Neural cell (in vitro differentiated cells): ENCODE measurements around the gene SIDT1. TPM values are rescaled to one million over a fixed set of nuclear protein-coding genes. Genes with fewer than 3 reads are reported as not detected.

Experiments used
- H2AFZ ChIP-seq: fragments of 200-600, 300-800 bp; sonication (generic), shearing (Covaris generic); 2 replicates; pipeline ENCODE4 v1.6.0; 2014; ENCODE audit warnings: low read depth, mild to moderate bottlenecking, antibody characterized with exemption, low read length, moderate library complexity
- H3F3A ChIP-seq: fragments of 200-600 bp; shearing (Covaris generic); 2 replicates; pipeline ENCODE4 v1.6.1; 2016; ENCODE audit warnings: mild to moderate bottlenecking, moderate library complexity, mixed read lengths, antibody characterized with exemption, low read length; ENCODE audit not compliant: insufficient read depth, poor library complexity, severe bottlenecking
- H3K27ac ChIP-seq: fragments of 200-600, 300-800 bp; sonication (generic), shearing (Covaris generic); 2 replicates; pipeline ENCODE4 v1.5.1; 2014; ENCODE audit warnings: mild to moderate bottlenecking, low read length, moderate library complexity
- H3K27me3 ChIP-seq: fragments of 300-800, 200-600 bp; sonication (generic), shearing (Covaris generic); 2 replicates; pipeline ENCODE4 v1.6.0; 2014; ENCODE audit warnings: mild to moderate bottlenecking, low read depth, low read length, moderate library complexity; ENCODE audit not compliant: insufficient read depth
- H3K36me3 ChIP-seq: fragments of 300-800, 200-600 bp; sonication (generic), shearing (Covaris generic); 2 replicates; pipeline ENCODE4 v1.5.1; 2014; ENCODE audit warnings: mild to moderate bottlenecking, antibody characterized with exemption, low read length, moderate library complexity; ENCODE audit not compliant: insufficient read depth
- H3K4me2 ChIP-seq: fragments of 300-800, 200-600 bp; sonication (generic), shearing (Covaris generic); 2 replicates; pipeline ENCODE4 v1.6.0; 2014; ENCODE audit warnings: mild to moderate bottlenecking, low read length
- H3K4me3 ChIP-seq: fragments of 300-800, 200-600 bp; sonication (generic), shearing (Covaris generic); 2 replicates; pipeline ENCODE4 v1.5.1; 2014; ENCODE audit warnings: mild to moderate bottlenecking, low read length, moderate library complexity
- H3K79me2 ChIP-seq: fragments of 200-600 bp; shearing (Covaris generic); replicated peaks from 2 replicates; pipeline ENCODE4 v1.6.0; 2014; ENCODE audit warnings: mild to moderate bottlenecking, low read length, moderate library complexity; ENCODE audit not compliant: insufficient read depth
- H3K9ac ChIP-seq: fragments of 300-800, 200-600 bp; sonication (generic), shearing (Covaris generic); 2 replicates; pipeline ENCODE4 v1.6.1; 2016; ENCODE audit warnings: mild to moderate bottlenecking, low read length, mixed read lengths
- H3K9me2 ChIP-seq: fragments of 200-600 bp; shearing (Covaris generic); 2 replicates; pipeline ENCODE4 v1.6.1; 2016; ENCODE audit warnings: mild to moderate bottlenecking, low read length, mixed read lengths; ENCODE audit not compliant: insufficient read depth
- H3K9me3 ChIP-seq: fragments of 200-600, 300-800 bp; sonication (generic), shearing (Covaris generic); 2 replicates; pipeline ENCODE4 v1.6.1; 2016; ENCODE audit warnings: mild to moderate bottlenecking, mixed run types, low read length, moderate library complexity, mixed read lengths
- H4K20me1 ChIP-seq: fragments of 200-600 bp; shearing (Covaris generic); 2 replicates; pipeline ENCODE4 v1.6.1; 2016; ENCODE audit warnings: mild to moderate bottlenecking, mixed run types; ENCODE audit not compliant: insufficient read depth
- CTCF ChIP-seq: fragments of 450-650 bp; IDR thresholded peaks from 2 replicates; pipeline ENCODE4 v1.5.1; 2014; ENCODE audit warnings: antibody characterized with exemption, mild to moderate bottlenecking, moderate library complexity; ENCODE audit not compliant: poor library complexity, severe bottlenecking
- EP300 ChIP-seq: fragments of 450-650 bp; conservative IDR thresholded peaks from 2 replicates; pipeline ENCODE4 v1.6.1; 2014; ENCODE audit warnings: antibody characterized with exemption, mild to moderate bottlenecking, moderate library complexity; ENCODE audit not compliant: poor library complexity, severe bottlenecking
- EZH2 ChIP-seq: fragments of 200-600, 300-800 bp; shearing (Covaris generic), sonication (generic); IDR thresholded peaks from 2 replicates; pipeline ENCODE4 v1.6.1; 2014; ENCODE audit warnings: antibody characterized with exemption, low read length, borderline replicate concordance, mild to moderate bottlenecking; ENCODE audit not compliant: insufficient read depth, poor library complexity, severe bottlenecking
- MXI1 ChIP-seq: fragments of 450-650 bp; conservative IDR thresholded peaks from 2 replicates; pipeline ENCODE4 v1.6.1; 2014; ENCODE audit warnings: antibody characterized with exemption, mild to moderate bottlenecking; ENCODE audit not compliant: poor library complexity, severe bottlenecking
- POLR2AphosphoS5 ChIP-seq: IDR thresholded peaks from 2 replicates; pipeline ENCODE4 v1.6.1; 2012
- RAD21 ChIP-seq: fragments of 450-650 bp; conservative IDR thresholded peaks from 2 replicates; pipeline ENCODE4 v1.6.1; 2014; ENCODE audit warnings: antibody characterized with exemption, mild to moderate bottlenecking, moderate library complexity
- REST ChIP-seq: IDR thresholded peaks from 2 replicates; pipeline ENCODE4 v1.6.1; 2012; ENCODE audit warnings: borderline replicate concordance
- SMC3 ChIP-seq: fragments of 450-650 bp; conservative IDR thresholded peaks from 2 replicates; pipeline ENCODE4 v1.6.1; 2014; ENCODE audit warnings: antibody characterized with exemption, mild to moderate bottlenecking, moderate library complexity; ENCODE audit not compliant: poor library complexity
- TAF1 ChIP-seq: IDR thresholded peaks from 2 replicates; pipeline ENCODE4 v1.6.1; 2012; ENCODE audit warnings: low read depth
- polyA plus RNA-seq: library from polyadenylated mRNA; depleted of rRNA; stranded (reverse); fragments of >200 nt; gene quantifications from 2 replicates; pipeline ENCODE4 v1.2.3, GENCODE V29; 2014

SIDT1 gene
- polyA plus RNA-seq, 1 donor from 2014 or later = 0.22 TPM

GRCh38 chr3:113575206-113575605 lies 42.9 kb downstream of the SIDT1 start:
- H3K4me2 ChIP-seq = no peak overlapping the region
- H2AFZ ChIP-seq = no peak overlapping the region
- H3K4me3 ChIP-seq = no peak overlapping the region
- H3K36me3 ChIP-seq = no peaks in the 10 kb centered on the region
- no peak overlapping the region for H3K9ac ChIP-seq
- TF ChIP-seq RAD21 (no peak), POLR2AphosphoS5 (no peak), TAF1 (no peak), EZH2 (no peak), CTCF (no peak), SMC3 (no peak), MXI1 (no peak), REST (no peak), EP300 (no peak)
- H3K27me3 ChIP-seq = no peaks in the 10 kb centered on the region
- H3K9me3 ChIP-seq = no peaks in the 10 kb centered on the region
- H3K27ac ChIP-seq = no peak overlapping the region
- no peaks in the 10 kb centered on the region for H3K9me2 ChIP-seq
- no peaks in the 10 kb centered on the region for H3K79me2 ChIP-seq
- H3F3A ChIP-seq = peaks cover 3% of the 10 kb centered on the region
- no peaks in the 10 kb centered on the region for H4K20me1 ChIP-seq

DNA sequence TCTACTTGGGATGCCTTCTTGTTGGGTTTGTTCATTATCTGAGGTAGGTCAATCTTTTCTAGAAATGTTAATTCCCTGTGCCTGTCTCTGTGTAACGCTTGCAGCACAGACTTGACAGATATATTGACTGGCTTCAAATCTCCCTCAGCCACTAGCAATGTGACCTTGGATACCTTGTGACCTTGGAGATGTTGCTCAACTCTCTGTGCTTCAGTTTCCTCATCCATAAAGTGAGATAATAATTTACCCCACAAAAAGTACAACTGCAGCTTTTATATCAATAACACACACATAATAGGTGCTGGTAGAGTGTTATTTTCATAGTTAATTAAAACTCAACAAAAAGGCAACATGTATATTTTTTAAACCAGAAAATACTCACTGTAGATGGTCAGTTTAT lies 52.9 kb downstream of the SIDT1 start:
- H3K27ac ChIP-seq = no peak overlapping the region
- H3K79me2 ChIP-seq = no peaks in the 10 kb centered on the region
- no peaks in the 10 kb centered on the region for H3K9me3 ChIP-seq

More for the DNA sequence above, 52.9 kb downstream of the SIDT1 start:
- TF ChIP-seq EP300 (no peak), CTCF (no peak), EZH2 (no peak), TAF1 (no peak), REST (no peak), MXI1 (no peak), SMC3 (no peak), RAD21 (no peak), POLR2AphosphoS5 (no peak)
- no peaks in the 10 kb centered on the region for H3F3A ChIP-seq
- H3K4me3 ChIP-seq = no peak overlapping the region
- no peak overlapping the region for H2AFZ ChIP-seq
- no peaks in the 10 kb centered on the region for H3K36me3 ChIP-seq
- no peak overlapping the region for H3K4me2 ChIP-seq
- no peaks in the 10 kb centered on the region for H4K20me1 ChIP-seq
- no peaks in the 10 kb centered on the region for H3K9me2 ChIP-seq
- H3K9ac ChIP-seq = no peak overlapping the region
- H3K27me3 ChIP-seq = no peaks in the 10 kb centered on the region
